Measurements from ENCODE around the gene ZC3H12C.
"Not testable (repeated sequence)": the region's sequence is repeated elsewhere in the genome, so short reads cannot be mapped to it uniquely, and the experiment has no call there.

ZC3H12C gene

DNA sequence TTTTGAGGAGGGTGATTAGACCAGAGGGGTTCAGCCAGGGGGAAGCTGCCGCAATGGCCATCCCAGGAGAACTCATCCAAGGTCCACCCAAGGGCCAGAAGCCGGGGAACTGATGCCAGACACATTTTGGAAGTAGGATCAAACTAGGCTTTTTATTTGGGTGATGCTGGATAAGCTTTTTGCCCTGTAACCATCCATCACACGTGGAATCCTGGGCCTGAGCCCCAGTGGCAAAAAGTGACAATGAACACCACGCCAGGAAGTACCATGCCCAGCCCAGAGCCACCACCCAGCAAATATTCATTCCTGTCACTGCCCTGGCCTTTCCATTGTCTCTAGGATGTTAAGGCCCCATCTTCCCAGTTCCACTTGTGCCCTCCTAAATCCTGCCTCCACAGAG lies 85.9 kb downstream of the ZC3H12C start:
- no peak for DNase-seq (ENCODE audit: low read depth in 2 of 2)

DNA sequence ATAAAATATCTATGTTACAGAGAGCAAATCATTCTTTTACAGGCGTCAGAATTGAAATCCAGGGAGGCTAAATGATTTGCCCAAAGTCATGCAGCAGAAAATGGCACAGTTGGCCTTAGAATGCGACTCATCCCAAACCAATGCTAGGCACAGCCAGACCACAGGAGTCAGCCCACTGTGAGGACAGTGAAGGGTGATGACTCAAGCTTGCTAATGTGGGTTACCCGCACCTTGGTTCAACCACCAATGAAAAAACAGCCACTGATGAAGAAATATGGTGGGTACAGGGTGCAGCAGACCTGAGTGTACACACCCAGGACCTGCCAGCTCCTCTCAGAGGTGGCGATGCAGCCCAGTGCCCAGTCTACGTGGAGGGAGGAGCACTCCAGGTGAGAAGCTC lies 89.7 kb downstream of the ZC3H12C start:
- DNase-seq (ENCODE audit: low read depth in 2 of 2), result no peak

DNA sequence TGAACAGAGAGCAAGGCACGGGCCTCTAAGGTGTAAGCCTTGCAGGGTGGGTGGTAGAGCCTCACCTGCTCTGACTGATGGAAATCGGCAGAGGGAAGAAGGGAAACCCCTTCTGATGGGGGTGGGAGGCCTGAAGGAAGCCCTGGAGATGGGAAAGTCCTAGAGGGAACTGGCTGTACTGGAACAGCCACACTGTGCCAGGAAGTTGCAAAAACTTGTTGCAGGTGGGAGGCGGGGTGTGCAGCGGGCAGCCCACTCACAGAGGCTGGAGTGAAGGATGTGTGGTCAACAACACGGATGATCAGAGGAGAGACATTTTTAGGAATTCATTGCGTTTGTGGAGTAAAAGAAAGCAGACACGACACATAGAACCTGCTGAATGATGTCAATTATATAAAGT lies 91.3 kb downstream of the ZC3H12C start:
- no peak for DNase-seq (ENCODE audit: low read depth in 2 of 2)

DNA sequence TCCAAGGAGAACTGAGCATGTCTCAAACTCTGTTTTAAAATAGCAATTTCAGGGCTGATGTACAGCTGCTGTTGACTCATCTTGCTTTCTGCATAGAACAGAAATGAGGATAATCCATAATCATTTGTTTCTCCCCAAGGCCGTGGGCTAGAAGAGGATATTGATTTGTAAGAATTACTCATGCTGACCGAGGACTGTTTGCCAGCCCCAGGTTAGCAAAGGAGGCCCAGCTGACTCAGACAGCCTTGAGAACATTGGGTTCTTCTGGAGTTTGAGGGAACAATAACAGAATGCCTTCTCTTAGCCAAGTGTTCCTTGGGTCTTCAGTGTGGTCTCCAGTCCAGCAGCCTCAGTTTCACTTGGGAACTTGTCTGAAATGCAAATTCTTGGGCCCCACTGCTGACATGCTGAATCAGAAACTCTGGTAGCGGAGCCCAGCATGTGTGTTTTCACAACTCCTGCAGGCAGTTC lies 92.0 kb downstream of the ZC3H12C start:
- DNase-seq (ENCODE audit: low read depth in 2 of 2), result no peak

DNA sequence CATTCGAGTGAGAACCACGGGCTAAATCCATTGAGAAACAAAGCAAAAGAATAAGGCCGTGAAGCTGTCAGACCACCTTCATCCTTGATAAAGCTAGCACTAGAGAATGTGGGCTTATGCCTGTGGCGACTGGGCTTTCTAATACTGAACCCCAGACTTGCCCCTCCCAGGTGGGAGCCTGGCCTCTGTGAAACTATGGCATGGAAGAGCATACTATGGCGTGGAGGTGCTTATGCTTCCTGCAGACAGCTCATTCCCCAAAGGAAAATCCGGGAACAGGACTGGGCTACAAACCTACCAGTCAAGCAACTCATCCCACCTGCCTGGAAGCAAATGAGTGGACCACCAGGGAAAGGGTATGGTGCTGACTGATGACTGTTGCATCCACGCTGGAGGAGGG lies 92.4 kb downstream of the ZC3H12C start:
- no peak for DNase-seq (ENCODE audit: low read depth in 2 of 2)

DNA sequence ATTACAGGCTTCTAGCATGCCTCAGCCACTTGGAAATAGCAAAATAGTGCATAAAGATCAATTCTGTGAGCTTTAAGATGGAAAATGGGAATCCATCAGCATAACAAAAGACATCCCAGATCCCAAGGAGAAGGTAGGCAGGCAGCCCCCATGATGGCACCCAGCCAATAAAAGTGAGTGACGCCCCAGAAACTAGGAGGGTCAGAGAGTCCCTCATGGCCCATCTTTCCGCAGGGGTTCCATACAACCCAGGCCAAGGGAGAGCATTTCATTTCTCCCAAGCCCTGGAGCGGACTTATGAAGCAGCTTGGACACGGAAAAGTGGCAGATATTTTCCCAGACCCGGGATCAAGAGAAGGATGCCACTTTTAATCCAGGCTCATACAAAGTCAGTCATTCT lies 93.3 kb downstream of the ZC3H12C start:
- no peak for DNase-seq (ENCODE audit: low read depth in 2 of 2)

DNA sequence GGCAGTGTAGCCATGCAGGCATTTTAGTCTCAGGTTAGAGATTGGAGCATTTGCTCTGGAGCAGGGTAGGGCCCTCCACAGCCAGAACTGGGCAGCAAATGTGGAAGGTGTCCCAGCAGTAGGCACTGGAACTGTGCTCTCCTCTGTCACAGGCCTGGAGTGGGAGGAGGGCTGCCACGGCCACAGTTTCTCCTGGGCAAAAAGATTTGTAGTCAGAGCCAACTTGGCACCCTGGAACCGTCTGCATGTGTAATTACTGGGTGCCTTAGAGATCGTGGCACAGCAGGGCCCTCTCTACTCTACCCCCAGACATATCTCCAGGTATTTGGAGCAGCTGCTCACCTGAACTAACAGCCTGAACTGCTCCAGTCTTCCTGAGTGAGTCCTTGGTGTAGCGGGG lies 93.7 kb downstream of the ZC3H12C start:
- no peak for DNase-seq (ENCODE audit: low read depth in 2 of 2)

DNA sequence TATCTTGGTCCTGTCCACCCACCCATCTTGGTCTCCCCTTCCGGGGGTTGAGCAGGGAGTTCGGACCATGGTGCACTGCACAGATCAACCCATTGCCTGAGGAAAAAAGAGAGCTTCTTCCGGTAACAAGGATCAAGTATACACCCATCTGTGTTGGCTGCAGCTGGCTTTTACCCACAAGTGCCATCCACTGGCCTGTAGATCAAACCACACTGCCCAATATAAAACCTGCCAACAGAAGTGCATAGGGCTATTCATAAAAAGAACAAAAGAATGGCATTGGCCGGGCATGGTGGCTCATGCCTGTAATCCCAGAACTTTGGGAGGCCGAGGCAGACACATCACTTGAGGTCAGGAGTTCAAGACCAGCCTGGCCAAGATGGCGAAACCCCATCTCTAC lies 94.5 kb downstream of the ZC3H12C start:
- DNase-seq (ENCODE audit: low read depth in 2 of 2), result no peak

DNA sequence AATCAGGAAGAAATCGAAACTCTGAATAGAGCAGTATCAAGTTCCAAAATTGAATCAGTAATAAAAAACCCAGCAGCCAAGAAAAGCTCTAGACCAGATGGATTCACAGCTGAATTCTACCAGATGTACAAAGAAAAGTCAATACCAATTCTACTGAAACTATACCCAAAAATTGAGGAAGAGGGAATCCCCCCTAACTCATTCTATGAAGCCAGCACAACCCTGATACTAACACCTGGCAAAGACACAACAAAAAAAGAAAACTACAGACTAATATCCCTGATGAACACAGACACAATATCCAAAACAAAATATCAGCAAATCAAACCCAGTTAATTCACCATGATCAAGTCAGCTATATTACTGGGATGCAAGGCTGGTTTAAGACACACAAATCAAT lies 97.7 kb downstream of the ZC3H12C start:
- DNase-seq (ENCODE audit: low read depth in 2 of 2), result no peak

DNA sequence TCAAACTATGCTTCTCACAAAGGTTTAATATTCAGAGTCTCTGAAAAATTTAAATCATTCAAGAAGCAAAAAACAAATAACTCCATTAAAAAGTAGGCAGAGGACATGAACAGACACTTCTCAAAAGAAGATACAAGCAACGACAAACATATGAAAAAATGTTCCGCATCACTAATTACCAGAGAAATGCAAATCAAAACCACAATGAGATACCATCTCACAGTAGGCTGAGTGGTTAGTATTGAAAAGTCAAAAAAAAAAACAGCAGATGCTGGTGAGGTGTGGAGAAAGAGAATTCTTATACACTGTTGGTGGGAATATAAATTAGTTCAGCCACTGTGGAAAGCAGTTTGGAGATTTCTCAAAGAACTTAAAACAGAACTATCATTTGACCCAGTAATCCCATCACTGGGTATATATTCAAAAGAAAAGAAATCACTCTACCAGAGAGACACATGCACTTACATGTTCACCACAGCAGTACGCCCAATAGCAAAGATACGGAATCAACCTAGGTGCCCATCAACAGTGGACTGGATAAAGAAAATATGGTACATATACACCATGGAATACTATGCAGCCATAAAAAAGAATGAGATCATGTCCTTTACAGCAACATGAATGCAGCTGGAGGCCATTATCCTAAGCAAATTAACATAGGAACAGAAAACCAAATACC lies 99.6 kb downstream of the ZC3H12C start:
- not testable (repeated sequence) for DNase-seq (ENCODE audit: low read depth in 2 of 2)

DNA sequence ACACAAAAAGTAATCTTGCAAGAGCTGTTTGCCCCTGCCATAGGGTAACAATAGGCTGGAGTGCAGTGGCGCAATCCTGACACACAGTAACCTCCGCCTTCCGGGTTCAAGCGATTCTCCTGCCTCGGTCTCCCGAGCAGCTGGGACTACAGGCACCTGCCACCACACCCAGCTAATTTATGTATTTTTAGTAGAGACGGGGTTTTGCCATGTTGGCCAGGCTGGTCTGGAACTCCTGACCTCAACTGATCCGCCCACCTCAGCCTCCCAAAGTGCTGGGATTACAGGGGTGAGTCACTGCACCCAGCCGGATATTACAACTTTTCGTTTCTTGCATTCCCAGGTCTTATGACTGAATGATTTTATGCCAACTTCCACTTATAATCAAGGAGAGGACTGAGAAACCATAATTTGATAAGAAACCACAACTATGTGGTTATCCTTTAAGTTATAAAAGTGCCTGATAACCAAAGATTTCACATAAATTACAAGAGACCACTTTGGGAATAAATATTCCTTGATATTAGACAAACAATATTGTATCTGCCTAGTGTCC lies 101.1 kb downstream of the ZC3H12C start:
- DNase-seq (ENCODE audit: low read depth in 2 of 2), result not testable (repeated sequence)

DNA sequence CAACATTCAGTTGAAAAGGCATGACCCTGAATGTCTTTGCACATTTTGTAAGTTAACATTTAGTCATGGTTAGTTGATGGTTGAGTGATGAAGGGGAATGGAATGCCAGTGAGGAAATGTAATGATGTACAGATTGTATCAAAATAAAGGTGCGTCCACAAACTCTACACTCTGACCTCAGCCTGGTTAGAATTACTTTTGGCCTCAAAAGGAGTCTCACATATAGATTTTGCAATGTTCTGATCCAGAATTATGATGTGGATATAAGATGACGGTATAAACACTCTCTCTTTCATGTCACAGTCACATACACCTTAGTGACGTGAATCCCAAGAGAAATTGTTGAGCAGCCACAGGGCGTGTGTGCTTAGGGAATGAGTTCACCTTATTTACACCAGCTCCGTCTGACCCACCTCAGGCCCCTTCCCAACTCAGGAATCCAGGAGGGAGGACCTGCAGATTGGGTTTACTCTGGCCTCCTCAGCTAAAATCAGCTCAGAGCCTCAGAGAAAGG lies 103.1 kb downstream of the ZC3H12C start:
- DNase-seq (ENCODE audit: low read depth in 2 of 2), result no peak

DNA sequence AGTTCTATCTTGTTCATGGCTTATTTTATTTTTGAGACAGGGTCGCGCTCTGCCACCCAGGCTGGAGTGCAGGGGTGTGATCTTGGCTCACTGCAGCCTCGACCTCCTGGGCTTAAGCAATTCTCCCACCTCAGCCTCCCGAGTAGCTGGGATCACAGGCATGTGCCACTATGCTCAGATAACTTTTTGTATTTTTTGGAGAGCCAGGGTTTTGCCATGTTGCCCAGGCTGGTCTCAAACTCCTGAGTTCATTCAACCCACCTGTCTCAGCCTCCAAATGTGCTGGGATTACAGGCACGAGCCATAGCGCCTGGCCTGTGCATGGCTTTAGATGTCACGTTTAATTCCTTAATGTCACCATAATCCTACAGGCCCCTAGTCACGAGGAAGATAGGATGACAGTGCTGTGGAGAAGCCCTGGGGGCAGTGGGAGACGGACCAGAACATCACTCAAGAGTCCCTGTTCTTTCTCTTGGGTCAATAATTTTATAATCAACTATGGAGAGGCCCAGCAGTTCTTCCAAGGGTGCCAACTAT lies 103.8 kb downstream of the ZC3H12C start:
- no peak for DNase-seq (ENCODE audit: low read depth in 2 of 2)

DNA sequence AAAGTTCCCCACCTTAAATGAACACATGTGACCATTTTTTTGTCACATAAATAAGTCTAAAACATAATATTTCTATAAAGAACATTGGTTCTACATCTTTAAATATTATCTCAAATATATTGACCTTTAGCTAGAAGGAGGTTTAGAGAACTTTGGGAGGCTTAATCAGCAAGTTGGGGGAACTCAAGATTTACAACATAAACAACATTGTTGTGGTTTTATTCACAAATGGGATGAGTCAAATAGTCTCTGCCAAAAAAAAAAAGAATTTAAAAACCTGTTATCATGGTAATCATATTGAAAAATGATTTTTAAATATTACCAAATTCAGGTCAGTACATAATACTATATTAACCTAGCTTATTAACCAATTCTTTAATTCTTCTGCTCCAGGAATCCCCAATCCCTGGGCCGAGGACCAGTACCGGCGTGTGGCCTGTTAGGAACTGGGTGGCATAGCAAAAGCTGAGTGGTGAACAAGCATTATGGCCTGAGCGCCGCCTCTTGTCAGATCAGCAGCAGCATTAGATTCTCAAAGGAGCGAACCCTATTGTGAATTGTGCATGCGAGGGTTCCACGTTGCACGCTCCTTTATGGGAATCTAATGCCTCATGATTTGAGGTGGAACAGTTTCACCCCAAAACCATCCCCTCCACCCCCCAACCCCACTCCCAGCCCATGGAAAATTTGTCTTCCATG lies 105.0 kb downstream of the ZC3H12C start:
- no peak for DNase-seq (ENCODE audit: low read depth in 2 of 2)

DNA sequence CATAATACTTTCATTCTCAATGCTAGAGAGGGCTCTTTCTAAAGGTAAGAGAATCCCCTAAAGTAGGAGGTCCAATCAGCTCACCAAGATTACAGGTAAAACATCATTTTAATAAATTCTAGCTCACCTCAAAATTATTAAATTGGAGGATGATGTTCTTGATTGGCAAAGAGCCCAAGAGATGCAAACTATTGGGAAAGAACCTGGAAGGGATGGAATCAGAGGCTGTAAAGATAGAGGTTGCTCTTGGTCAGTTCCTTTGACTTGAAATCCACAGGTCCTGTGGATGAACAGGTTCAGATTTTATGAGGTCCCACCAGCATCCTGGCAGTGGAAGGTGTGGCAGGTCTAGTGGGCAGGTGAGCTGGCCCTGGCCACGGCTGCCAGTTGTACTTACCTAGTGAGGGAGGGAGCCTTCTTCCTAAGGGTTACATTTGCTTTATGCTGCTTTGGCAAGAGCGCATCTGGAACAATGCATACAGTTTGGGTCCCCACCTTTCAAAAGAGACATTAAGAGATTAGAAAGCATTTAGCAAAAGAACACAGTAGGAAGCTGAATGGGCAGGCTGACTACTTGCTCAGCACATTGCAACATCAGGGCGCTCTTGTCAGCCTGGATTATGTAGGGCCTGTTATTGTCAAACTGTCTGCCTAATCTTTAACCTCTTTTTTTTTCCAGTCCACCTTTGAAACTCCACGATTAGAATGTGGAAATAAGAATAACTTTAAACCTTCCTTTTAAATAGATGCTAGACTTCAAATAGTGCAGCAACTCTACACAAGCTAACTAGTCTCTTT lies 106.2 kb downstream of the ZC3H12C start:
- no peak for DNase-seq (ENCODE audit: low read depth in 2 of 2)

DNA sequence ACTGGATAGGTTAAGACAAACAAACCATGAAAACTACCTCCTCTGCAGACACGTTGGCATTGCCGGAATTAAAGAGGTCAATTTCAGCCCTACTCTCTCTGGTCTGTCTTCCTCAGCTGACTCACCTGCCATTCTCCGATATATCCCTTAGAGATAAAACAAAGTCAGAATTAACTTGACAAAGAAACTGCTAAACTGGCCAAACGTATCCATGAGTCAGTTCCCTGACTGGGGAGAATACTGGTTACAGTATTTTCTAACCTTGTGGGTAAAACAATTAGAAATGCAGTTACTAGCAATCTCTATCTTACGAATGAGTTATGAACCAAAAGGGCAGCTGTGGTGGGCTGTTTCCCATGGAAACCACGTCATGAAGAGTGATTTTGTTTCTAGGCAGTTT lies 107.0 kb downstream of the ZC3H12C start:
- DNase-seq (ENCODE audit: low read depth in 2 of 2), result no peak

DNA sequence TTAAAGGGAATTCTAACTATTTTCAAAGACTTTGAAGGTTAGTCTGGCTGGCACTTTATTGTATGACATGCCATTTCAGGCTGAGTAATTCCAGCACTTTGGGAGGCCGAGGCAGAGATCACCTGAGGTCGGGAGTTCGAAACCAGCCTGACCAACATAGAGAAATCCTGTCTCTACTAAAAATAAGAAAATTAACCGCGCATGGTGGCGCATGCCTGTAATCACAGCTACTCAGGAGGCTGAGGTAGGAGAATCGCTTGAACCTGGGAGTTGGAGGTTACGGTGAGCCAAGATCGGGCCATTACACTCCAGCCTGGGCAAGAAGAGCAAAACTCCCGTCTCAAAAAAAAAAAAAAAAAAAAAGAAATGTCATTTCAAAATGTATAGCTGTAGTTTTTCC lies 107.6 kb downstream of the ZC3H12C start:
- no peak for DNase-seq (ENCODE audit: low read depth in 2 of 2)

DNA sequence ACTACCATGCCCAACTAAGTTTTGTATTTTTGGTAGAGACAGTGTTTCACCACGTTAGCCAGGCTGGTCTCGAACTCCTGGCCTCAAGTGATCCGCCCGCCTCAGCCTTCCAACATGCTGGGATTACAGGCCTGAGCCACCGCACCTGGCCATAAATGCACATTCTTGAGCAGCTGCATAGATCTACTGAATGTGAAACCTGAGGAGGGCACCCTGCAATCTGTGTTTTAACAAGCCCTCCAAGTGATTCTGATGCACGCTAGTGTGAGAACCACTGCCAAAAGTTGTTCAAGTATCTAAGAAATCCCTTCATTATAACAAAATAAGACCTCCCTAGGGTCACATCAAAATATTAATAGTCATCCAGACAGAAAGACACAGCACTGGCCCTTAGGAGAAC lies 113.9 kb downstream of the ZC3H12C start:
- no peak for DNase-seq (ENCODE audit: low read depth in 2 of 2)

DNA sequence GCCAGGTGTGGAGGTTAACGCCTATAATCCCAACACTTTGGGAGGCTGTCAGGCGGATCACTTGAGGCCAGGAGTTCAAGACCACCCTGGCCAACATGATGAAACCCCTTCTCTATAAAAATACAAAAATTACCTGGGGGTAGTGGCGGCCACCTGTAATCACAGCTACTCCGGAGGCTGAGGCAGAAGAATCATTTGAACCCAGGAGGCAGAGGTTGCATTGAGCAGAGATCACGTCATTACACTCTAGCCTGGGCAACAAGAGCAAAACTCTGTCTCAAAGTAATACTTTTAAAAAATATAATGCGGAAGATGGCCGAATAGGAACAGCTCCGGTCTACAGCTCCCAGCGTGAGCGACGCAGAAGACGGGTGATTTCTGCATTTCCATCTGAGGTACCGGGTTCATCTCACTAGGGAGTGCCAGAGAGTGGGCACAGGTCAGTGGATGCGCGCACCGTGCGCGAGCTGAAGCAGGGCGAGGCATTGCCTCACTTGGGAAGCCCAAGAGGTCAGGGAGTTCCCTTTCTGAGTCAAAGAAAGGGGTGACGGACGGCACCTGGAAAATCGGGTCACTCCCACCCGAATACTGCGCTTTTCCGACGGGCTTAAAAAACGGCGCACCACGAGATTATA lies 115.6 kb downstream of the ZC3H12C start:
- DNase-seq (ENCODE audit: low read depth in 2 of 2), result not testable (repeated sequence)

DNA sequence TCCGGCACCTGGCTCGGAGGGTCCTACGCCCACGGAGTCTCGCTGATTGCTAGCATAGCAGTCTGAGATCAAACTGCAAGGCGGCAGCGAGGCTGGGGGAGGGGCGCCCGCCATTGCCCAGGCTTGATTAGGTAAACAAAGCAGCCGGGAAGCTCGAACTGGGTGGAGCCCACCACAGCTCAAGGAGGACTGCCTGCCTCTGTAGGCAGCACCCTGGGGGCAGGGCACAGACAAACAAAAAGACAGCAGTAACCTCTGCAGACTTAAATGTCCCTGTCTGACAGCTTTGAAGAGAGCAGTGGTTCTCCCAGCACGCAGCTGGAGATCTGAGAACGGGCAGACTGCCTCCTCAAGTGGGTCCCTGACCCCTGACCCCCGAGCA lies 116.1 kb downstream of the ZC3H12C start:
- not testable (repeated sequence) for DNase-seq (ENCODE audit: low read depth in 2 of 2)

DNA sequence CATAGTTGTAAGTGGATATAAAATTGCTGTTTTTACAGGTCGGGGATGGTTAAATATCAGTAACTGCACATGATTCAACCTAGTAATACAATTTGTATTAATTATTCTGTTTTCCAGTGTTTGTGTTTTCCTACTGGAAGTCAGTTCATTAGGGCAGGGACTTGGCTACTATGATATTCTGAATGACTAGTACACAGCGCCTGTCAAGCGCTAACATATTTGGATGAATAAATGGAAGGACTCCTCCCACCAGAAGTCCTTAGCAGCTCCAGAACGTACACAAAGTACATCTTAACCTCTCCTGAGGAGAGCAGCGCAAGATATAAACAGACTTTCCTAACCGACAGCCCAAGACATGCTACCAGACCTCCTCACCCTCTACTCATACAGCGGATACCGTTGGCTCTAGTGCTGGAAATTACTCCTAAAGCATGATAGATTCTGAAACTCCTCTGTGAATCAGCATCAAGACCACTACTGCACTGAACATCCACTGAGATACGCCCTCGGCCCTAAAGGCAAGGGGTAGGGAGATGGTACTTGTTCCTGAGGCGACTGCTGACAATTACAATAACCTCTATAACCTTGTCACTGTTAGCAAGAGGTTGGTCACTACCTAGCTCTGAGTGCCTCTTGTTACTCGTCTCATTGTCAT lies 124.2 kb downstream of the ZC3H12C start:
- DNase-seq (ENCODE audit: low read depth in 2 of 2), result no peak
